Measurements from ENCODE around the gene ABI3BP. TPM values are rescaled to one million over a fixed set of nuclear protein-coding genes. Genes with fewer than 3 reads are reported as not detected.
A peak's percentile ranks its signal among the peaks of the same experiment; 100 is the strongest.
"Not testable (repeated sequence)": the region's sequence is repeated elsewhere in the genome, so short reads cannot be mapped to it uniquely, and the experiment has no call there.

Gene ABI3BP
- total RNA-seq, 4 donors from 2014 or later: 12.3 to 57.8 (median 22.0) TPM

DNA sequence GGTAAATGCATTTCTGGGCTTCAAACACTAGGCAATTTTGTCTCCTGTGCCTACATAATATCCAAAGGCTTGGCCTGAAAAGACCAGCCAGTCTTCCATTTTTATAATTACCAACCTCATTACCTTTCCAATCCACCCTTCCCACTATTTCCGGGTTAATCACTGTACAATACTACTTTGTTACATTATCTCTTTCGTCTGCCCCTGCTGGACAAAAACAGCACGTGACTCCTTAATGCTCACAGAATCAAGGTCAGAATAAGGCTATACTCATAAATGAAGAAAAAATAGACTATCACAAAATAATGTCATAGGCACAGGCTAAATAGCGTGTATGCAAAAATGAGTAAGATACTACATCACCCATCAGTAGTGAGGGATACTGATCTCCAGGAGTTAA lies 40.1 kb downstream of the ABI3BP start:
- no peak for DNase-seq (ENCODE audit: low spot score in 2 of 2)
- no peak overlapping the region for H3K4me3 ChIP-seq (ENCODE audit: low read depth, poor library complexity, severe bottlenecking)
- WGBS, 2 donors: 81% methylated on average over 4 of the region's 4 CpGs
- no peak for TF ChIP-seq POLR2A (IDR thresholded peaks at IDR 0.05)
- TF ChIP-seq, protein P1, sequence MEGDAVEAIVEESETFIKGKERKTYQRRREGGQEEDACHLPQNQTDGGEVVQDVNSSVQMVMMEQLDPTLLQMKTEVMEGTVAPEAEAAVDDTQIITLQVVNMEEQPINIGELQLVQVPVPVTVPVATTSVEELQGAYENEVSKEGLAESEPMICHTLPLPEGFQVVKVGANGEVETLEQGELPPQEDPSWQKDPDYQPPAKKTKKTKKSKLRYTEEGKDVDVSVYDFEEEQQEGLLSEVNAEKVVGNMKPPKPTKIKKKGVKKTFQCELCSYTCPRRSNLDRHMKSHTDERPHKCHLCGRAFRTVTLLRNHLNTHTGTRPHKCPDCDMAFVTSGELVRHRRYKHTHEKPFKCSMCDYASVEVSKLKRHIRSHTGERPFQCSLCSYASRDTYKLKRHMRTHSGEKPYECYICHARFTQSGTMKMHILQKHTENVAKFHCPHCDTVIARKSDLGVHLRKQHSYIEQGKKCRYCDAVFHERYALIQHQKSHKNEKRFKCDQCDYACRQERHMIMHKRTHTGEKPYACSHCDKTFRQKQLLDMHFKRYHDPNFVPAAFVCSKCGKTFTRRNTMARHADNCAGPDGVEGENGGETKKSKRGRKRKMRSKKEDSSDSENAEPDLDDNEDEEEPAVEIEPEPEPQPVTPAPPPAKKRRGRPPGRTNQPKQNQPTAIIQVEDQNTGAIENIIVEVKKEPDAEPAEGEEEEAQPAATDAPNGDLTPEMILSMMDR (IDR thresholded peaks at IDR 0.05): no peak
- intact Hi-C loops (cut with DNase I; ENCODE audit: low total_unique reads): no loop called here

DNA sequence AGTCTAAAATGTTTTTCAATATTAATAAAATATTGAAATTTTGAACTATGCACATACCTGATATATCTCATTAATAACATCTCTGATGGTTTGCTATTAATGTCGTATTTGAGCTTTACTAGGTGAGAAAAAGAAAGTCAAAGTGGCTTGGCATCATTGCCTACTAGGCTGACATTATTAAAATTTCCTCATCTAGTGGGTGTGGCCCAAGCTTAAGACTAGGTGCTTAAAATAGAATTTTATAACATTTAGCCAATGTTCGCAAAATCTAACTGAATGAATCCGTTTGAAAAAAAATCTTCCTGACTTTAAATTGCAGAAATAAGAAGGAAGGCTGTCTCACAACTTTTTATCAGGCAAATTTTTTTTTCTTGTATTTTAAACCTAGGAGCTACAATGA lies 46.1 kb downstream of the ABI3BP start:
- no peak overlapping the region for H3K4me3 ChIP-seq (ENCODE audit: low read depth, poor library complexity, severe bottlenecking)
- TF ChIP-seq, protein P1 (IDR thresholded peaks at IDR 0.05): no peak
- no peak for TF ChIP-seq POLR2A (IDR thresholded peaks at IDR 0.05)
- no peak for DNase-seq (ENCODE audit: low spot score in 2 of 2)
- intact Hi-C loops (cut with DNase I; ENCODE audit: low total_unique reads): no loop called here
- WGBS, 2 donors: 29 to 35% methylated on average over 3 of the region's 3 CpGs

DNA sequence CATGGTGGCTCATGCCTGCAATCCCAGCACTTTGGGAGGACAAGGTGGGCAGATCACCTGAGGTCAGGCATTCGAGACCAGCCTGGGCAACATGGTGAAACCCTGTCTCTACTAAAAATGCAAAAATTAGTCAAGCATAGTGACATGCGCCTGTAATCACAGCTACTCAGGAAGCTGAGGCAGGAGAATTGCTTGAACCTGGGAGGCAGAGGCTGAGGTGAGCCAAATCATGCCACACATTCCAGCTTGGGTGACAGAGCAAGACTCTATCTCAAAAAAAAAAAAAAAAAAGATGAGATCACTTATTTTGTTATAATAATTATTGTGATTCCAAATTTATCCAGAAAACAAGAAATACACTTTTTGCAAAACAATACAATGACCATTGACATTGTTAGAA lies 47.1 kb downstream of the ABI3BP start:
- H3K4me3 ChIP-seq (ENCODE audit: low read depth, poor library complexity, severe bottlenecking); intact Hi-C loops (cut with DNase I; ENCODE audit: low total_unique reads); DNase-seq (ENCODE audit: low spot score in 2 of 2): not testable (repeated sequence)
- 95 to 96% methylated on average over 2 of the region's 2 CpGs for WGBS, 2 donors

DNA sequence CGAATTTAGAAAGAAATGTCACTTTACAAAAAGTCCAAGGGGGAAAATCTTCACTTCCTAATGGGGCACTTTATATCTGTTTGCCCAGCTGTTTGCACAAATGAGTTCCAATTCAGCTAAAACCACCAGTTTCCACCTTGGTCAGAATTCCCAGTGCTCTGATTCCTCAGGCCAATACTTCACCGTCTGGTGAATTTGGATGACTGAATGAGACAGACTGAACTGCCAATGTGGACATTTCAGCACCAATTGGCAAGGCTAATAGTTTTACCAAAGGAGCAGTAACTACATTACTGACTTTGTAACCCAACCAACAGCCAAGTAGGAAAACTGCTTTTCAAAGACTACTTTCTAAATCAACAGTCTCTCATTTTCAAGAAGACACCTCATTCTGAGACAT lies 51.8 kb downstream of the ABI3BP start:
- 26 to 41% methylated on average over 2 of the region's 2 CpGs for WGBS, 2 donors
- TF ChIP-seq POLR2A (IDR thresholded peaks at IDR 0.05): no peak
- TF ChIP-seq, protein P1 (IDR thresholded peaks at IDR 0.05): no peak
- H3K4me3 ChIP-seq (ENCODE audit: low read depth, poor library complexity, severe bottlenecking): no peak overlapping the region
- no peak for DNase-seq (ENCODE audit: low spot score in 2 of 2)
- intact Hi-C loops (cut with DNase I; ENCODE audit: low total_unique reads): no loop called here

DNA sequence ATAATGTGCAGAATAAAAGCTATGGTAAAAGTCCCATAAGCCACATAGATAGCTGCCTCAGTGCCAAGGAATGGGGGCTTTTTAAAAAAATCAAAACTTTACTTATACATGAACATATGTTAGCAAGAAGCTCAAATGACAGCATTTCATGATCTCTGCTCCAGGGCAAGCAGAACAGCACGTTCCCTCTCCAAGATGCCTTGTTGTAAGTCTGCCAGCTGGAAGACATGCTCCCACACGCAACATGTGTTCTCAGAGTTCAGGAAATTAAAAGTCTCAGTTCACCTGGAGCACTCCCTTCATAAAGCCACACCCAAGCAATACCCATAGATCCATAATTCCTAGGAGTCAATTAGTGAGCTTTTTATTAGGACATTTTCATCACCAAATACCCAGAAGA lies 52.2 kb downstream of the ABI3BP start:
- intact Hi-C loops (cut with DNase I; ENCODE audit: low total_unique reads): no loop called here

DNA sequence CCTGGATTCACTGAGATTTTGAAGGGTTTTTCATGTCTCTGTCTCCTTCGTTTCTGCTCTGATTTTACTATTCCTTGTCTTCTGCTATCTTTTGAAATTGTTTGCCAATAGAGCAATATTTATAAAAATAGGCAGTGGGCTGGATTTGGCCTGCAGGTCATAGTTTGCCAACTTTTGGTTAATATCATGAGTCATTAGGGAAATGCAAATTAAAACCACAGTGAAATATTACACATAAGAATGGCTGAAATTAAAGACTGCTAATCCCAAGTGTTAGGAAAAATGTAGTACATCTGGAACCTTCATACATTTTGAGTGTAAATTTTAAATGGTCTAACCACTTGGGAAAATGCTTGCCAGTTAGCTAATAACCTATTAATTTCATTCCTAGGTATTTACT lies 56.3 kb downstream of the ABI3BP start:
- 35 to 50% methylated on average over 1 of the region's 1 CpG for WGBS, 2 donors
- no peak overlapping the region for H3K4me3 ChIP-seq (ENCODE audit: low read depth, poor library complexity, severe bottlenecking)
- intact Hi-C loops (cut with DNase I; ENCODE audit: low total_unique reads): no loop called here
- no peak for DNase-seq (ENCODE audit: low spot score in 2 of 2)
- TF ChIP-seq, protein P1 (IDR thresholded peaks at IDR 0.05): no peak
- TF ChIP-seq POLR2A (IDR thresholded peaks at IDR 0.05): no peak

More for the DNA sequence above, 52.2 kb downstream of the ABI3BP start:
- DNase-seq (ENCODE audit: low spot score in 2 of 2): peak; percentile 82 to 88
- 29 to 31% methylated on average over 2 of the region's 2 CpGs for WGBS, 2 donors
- TF ChIP-seq POLR2A (IDR thresholded peaks at IDR 0.05): no peak
- TF ChIP-seq, protein P1 (IDR thresholded peaks at IDR 0.05): no peak
- no peak overlapping the region for H3K4me3 ChIP-seq (ENCODE audit: low read depth, poor library complexity, severe bottlenecking)
